Neural progenitor cell (in vitro differentiated cells): ENCODE measurements around the gene ZNF311.

Experiments used
- CTCF ChIP-seq: fragments of 200-600 bp; sonication (generic); IDR thresholded peaks from 2 replicates; pipeline ENCODE4 v1.5.1; 2017; ENCODE audit warnings: antibody characterized with exemption, mild to moderate bottlenecking
- EZH2 ChIP-seq: fragments of 200-600 bp; sonication (generic); IDR thresholded peaks from 2 replicates; pipeline ENCODE4 v1.6.1; 2017; ENCODE audit warnings: antibody characterized with exemption, mild to moderate bottlenecking, moderate library complexity

DNA sequence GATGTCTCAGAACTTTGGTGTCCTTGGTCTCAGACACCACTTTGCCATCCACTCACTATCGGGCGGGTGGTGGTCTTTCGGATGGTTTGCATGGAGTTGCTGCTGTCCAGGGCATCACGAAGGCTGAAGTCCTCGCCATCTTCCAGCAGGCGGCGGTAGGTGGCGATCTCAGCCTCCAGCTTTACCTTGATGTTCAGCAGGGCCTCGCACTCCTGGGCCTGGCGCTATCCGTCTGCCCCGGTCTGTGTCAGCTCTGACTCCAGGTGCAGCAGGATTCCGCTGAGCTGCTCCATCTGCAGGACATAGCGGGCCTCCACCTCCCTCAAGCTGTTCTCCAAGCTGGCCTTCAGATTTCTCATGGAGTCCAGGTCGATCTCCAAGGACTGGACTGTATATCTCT, 36.0 kb downstream of the ZNF311 start:
- TF ChIP-seq CTCF = no peak
- no peak for TF ChIP-seq EZH2
